Activated T-cell treated with anti-CD3 and anti-CD28 coated beads, Interleukin-2, amount 50 U/mL, for 4 hours (primary cell): ENCODE data around the gene NPSR1. TPM values are rescaled to one million over a fixed set of nuclear protein-coding genes. Genes with fewer than 3 reads are reported as not detected.

Experiments
- ATAC-seq, 2 donors: fragments of 200-7000 bp; cut with Tn5 transposase; one replicate each; pipeline ENCODE4 v1.10.0; 2021
- DNase-seq: peaks from one replicate; pipeline ENCODE4 v3.0.0-alpha.2; 2020
- H3K27me3 Mint-ChIP-seq: one replicate; pipeline ENCODE4 v1.8.0; 2021; ENCODE audit warnings: low read depth, mixed read lengths
- H3K36me3 Mint-ChIP-seq: one replicate; pipeline ENCODE4 v1.8.0; 2022; ENCODE audit warnings: mixed read lengths; ENCODE audit not compliant: insufficient read depth
- H3K4me1 Mint-ChIP-seq: one replicate; pipeline ENCODE4 v1.8.0; 2021; ENCODE audit warnings: low read depth, mixed read lengths
- H3K4me3 Mint-ChIP-seq: one replicate; pipeline ENCODE4 v1.8.0; 2021; ENCODE audit warnings: mild to moderate bottlenecking, moderate library complexity, mixed read lengths
- H3K9me3 Mint-ChIP-seq: one replicate; pipeline ENCODE4 v1.8.0; 2021; ENCODE audit warnings: mixed read lengths
- total RNA-seq, 3 donors: library from RNA; stranded (reverse); gene quantifications; one replicate each; pipeline ENCODE4 v1.2.1, GENCODE V29; 2021

NPSR1 gene
- total RNA-seq, 3 donors from 2014 or later, result not detected

DNA sequence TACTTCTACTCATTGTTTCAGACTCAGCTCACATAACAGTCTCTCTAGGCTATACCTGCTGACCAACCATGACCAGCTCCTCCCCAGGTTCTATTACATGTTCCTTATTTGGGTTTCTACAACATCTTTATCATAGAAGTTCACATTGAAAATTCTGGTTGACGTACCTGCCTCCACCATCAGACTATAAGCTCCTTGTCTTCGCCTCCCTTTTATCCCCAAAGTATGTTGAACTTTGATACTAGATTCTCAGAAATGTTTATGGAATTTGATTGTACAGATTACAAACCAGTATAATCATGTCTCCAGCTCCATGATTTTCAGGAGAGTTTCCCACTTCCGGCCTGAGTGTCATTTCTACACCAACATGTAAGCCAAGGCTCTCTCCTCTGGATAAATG, 15.0 kb downstream of the NPSR1 start:
- no peaks in the 10 kb centered on the region for H3K36me3 Mint-ChIP-seq
- DNase-seq (no peak), ATAC-seq (no peak)
- H3K27me3 Mint-ChIP-seq, result no peaks in the 10 kb centered on the region
- H3K9me3 Mint-ChIP-seq, result no peaks in the 10 kb centered on the region
- H3K4me3 Mint-ChIP-seq, result no peak overlapping the region
- H3K4me1 Mint-ChIP-seq, result no peaks in the 10 kb centered on the region

DNA sequence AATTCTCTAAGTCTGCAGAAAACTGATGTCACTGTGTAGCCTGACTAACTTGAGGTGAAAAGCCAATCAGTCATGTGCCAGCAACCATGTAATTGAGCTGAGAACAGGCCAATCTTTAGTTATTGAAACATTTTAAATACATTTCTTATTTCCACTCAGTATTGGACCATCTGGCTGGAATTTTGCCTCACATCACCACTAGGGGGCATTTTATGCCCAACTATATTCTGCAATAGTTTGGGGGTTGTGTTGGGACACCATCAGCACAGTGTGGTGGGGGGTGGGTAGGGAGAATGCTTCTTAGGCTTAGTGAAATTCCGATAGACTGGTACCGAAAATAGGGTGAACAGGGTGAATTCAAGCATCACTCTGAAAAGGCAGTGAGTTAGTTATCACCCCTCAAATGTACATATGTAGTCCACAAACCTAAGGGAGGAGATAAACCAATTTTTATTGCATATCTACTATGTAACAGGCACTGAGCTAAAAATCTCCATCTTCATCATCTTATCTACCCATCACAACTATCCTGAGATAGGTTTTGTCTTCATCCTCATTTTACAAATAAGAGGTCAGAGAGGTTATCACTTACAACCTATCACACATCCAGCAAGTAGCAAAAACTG, 17.8 kb downstream of the NPSR1 start:
- DNase-seq (no peak), ATAC-seq (no peak)
- H3K36me3 Mint-ChIP-seq, result no peaks in the 10 kb centered on the region
- H3K4me1 Mint-ChIP-seq, result no peaks in the 10 kb centered on the region
- no peak overlapping the region for H3K4me3 Mint-ChIP-seq
- no peaks in the 10 kb centered on the region for H3K9me3 Mint-ChIP-seq
- H3K27me3 Mint-ChIP-seq, result no peaks in the 10 kb centered on the region

DNA sequence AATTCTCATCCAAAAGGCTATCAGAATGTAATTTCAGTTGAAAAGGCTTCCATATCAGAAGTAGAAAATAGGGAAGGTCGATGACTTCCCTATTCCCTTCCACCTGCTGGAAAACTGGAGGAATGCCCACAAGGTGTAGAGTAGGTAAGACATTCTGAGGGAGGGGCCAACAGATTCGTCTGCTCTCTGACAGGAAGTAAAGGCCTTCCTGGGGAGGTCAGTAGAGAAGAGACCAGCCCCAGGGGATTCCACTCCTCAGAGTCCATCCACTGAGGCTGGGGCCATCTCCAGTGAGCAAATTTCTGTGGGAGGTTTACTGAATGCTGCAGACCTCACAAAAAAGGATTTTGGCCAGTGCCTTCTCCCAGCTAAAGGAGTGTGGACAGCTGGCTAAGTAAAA, 19.5 kb downstream of the NPSR1 start:
- Mint-ChIP-seq H3K4me1 (no peaks in the 10 kb centered on the region), H3K4me3 (no peak overlapping the region), H3K9me3 (no peaks in the 10 kb centered on the region), H3K36me3 (no peaks in the 10 kb centered on the region), H3K27me3 (no peaks in the 10 kb centered on the region)
- ATAC-seq, result no peak
- DNase-seq, result no peak

DNA sequence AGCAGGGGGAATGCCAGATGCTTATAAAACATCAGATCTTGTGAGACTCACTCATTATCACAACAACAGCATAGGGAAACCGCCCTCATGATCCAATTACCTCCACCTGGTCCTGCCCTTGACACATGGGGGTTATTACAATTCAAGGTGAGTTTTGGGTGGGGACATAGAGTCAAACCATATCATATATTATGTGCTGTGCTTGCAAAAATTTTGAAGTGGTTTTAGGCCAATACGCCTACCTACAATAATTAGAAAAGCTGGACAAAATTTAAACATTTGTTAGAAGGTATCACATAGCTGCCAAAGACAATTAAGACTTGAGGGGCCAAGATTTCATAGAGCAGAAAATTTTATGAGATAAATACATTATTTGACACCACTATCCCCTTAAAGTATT, 29.5 kb downstream of the NPSR1 start:
- H3K27me3 Mint-ChIP-seq, result peaks cover 11% of the 10 kb centered on the region
- ATAC-seq, result no peak
- no peaks in the 10 kb centered on the region for H3K36me3 Mint-ChIP-seq
- no peaks in the 10 kb centered on the region for H3K4me1 Mint-ChIP-seq
- H3K9me3 Mint-ChIP-seq, result peaks cover 5% of the 10 kb centered on the region
- DNase-seq, result no peak
- H3K4me3 Mint-ChIP-seq, result no peak overlapping the region

DNA sequence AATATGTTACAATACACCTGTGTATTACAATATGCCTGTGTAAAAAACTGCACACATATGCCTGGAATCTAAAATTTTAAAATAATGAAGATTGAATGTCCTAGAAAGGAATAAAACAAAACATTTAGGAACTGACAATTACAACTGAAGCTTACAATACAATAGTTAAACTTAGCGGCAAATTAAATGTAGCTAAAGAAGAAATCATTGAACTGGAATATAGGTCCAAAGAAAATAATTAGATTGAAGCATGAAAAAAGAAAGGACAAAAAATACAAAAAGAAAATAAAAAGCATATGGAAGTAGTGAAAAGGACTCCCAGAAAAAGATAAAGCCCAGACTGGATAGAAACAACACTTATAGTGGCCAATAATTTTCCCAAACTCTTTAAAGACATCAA, 38.4 kb downstream of the NPSR1 start:
- no peak for DNase-seq
- Mint-ChIP-seq H3K36me3 (no peaks in the 10 kb centered on the region), H3K27me3 (no peaks in the 10 kb centered on the region), H3K4me1 (no peaks in the 10 kb centered on the region), H3K4me3 (no peak overlapping the region), H3K9me3 (peaks cover 32% of the 10 kb centered on the region)
- ATAC-seq, result no peak

DNA sequence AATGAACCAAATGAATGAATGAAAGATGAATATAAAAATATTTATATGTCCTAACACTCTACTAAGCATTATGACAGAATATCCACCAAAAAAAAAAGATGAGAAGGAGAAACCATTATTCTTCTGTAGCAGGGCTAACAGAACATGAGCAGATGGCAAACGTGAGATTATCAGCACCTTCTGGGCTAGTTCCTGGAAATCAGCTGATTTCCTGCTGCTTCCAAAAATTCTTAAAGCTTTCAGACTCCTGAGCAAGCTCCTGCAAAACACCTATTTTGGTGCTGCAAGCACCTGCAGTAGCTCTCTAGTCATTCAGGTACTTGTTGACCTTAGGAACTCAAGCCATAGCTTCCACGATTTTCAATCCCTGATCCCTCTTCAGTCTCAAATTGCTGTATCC, 51.8 kb downstream of the NPSR1 start:
- no peak for DNase-seq
- ATAC-seq, result no peak
- no peaks in the 10 kb centered on the region for H3K27me3 Mint-ChIP-seq
- no peak overlapping the region for H3K4me3 Mint-ChIP-seq
- H3K4me1 Mint-ChIP-seq, result no peaks in the 10 kb centered on the region
- H3K36me3 Mint-ChIP-seq, result no peaks in the 10 kb centered on the region
- no peaks in the 10 kb centered on the region for H3K9me3 Mint-ChIP-seq

DNA sequence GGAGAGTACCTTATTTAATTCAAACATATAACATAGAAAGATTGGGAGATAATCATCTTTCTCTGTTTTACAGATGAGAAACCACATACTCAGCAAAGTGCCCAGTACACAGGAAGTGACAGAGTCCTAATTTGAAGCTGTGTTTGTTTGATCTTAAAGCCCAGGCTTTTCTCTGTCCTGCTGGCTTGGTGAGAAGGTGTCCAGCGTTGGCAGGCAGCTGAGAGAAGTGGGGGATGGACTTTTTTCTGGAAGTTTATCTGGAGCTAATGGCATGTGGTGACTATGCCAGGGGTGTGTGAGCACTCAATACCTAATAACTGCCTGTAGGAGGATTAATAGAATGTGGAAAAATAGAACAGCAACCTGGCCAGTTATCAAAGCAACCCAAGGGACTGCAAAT, 60.8 kb downstream of the NPSR1 start:
- H3K4me3 Mint-ChIP-seq, result no peak overlapping the region
- peaks cover 17% of the 10 kb centered on the region for H3K4me1 Mint-ChIP-seq
- no peaks in the 10 kb centered on the region for H3K36me3 Mint-ChIP-seq
- no peaks in the 10 kb centered on the region for H3K27me3 Mint-ChIP-seq
- no peaks in the 10 kb centered on the region for H3K9me3 Mint-ChIP-seq
- DNase-seq (no peak), ATAC-seq (peak in 1 of 2 donors; percentile 10)

DNA sequence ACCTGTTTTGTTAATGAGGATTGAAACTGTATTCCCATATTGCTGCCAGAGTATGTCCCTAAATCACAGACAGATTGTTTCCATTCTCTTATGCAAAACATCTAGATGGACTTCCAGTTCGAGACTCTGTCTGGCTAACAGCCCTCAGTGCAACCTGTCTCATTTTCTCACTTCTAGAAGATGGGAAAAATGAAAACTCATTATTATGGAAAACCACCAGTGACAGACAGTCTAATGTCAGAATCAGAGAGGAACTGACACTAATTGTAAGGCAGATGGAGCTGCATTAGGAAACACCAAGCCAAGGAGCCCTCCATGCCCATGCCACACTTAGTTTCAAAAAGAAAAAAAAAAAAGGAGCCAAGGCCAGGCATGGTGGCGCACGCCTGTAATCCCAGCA, 61.6 kb downstream of the NPSR1 start:
- no peaks in the 10 kb centered on the region for H3K9me3 Mint-ChIP-seq
- H3K27me3 Mint-ChIP-seq, result no peaks in the 10 kb centered on the region
- no peak for DNase-seq
- no peaks in the 10 kb centered on the region for H3K36me3 Mint-ChIP-seq
- ATAC-seq, result no peak
- peaks cover 25% of the 10 kb centered on the region for H3K4me1 Mint-ChIP-seq
- H3K4me3 Mint-ChIP-seq, result no peak overlapping the region

DNA sequence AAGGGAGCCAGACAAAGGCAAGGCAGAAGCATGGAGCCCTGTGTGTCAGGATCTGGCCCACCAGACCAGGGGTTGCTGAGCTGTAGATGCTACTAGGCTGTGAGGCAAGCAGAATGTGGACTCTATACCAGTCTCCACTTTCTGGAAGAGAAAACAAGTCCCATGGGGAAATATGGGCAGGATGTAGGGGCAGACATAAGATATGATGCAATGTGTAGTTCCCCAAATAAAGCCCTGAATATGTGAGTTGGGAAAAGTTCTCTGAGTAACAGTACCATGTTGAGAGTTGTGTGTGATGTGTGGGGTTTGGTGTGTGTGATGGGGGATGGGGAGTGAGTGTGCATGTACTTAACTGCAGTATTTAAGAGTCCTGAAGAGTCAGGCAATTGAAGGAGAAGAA, 62.3 kb downstream of the NPSR1 start:
- H3K27me3 Mint-ChIP-seq, result no peaks in the 10 kb centered on the region
- ATAC-seq (no peak), DNase-seq (no peak)
- no peaks in the 10 kb centered on the region for H3K9me3 Mint-ChIP-seq
- H3K36me3 Mint-ChIP-seq, result no peaks in the 10 kb centered on the region
- H3K4me3 Mint-ChIP-seq, result no peak overlapping the region
- H3K4me1 Mint-ChIP-seq, result peaks cover 29% of the 10 kb centered on the region

DNA sequence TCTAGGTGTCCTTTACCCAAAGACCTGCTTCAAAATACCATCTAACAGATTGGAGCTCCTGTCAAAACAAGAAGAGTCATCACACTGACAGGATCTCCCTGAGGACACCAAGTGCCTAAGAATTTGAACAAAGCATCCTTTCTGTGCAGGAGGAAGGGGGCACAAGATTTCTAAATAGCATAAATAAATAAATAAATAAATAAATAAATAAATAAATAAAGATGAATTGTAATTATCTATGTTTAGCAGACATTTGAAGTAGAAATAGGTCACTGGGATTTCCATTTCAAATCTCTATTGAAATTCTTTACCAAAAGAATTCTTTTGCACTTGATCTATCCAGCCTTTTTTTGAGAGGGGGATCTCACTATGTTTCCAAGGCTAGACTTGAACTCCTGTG, 65.3 kb downstream of the NPSR1 start:
- Mint-ChIP-seq H3K4me1 (peaks cover 26% of the 10 kb centered on the region), H3K27me3 (peaks cover 2% of the 10 kb centered on the region), H3K4me3 (no peak overlapping the region), H3K36me3 (no peaks in the 10 kb centered on the region), H3K9me3 (no peaks in the 10 kb centered on the region)
- DNase-seq, result no peak
- no peak for ATAC-seq

DNA sequence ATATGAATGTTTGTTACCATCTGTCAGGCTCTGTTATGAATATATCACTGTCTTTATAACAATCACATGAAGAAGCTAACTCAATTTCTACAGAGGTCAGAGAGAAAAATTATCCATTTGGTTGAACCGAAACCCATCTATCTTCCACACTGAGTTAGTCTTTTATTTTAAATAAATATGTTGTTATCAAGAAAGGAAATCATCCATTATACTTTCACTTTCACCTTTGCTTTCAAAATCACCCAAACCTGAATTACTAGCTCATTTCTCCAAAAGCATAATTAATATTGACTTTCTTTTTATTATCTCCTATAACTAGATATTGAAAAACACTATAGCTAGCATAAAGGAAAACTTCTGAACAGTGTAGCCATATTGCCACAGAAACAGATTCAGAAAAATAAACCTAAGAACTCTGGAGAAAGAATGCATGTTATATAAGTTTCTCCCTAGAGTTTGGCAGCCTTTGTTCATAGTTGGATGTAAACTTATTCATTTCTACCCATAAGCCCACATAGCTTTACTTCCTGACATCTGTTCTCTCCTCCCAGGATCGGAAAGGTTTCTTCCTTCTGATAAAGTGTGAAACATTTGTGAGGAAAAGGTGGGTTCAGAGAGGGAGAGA, 66.0 kb downstream of the NPSR1 start:
- Mint-ChIP-seq H3K4me3 (peak overlapping the region; percentile 22), H3K9me3 (no peaks in the 10 kb centered on the region), H3K4me1 (peaks cover 20% of the 10 kb centered on the region), H3K36me3 (no peaks in the 10 kb centered on the region), H3K27me3 (peaks cover 2% of the 10 kb centered on the region)
- no peak for ATAC-seq
- DNase-seq, result no peak

DNA sequence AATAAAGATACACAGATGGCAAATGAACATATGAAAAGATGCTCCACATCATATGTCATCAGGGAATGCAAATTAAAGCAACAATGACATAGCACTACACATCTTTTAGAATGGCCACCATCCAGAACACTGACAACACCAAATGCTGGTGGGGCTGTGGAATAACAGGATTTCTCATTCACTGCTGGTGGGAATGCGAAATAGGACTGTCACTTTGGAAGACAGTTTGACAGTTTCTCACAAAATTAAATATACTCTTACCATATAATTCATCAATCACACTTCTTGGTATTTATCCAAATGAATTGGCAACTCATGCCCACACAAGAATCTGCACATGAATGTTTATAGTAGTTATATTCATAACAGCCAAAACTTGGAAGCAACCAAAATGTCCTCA, 68.2 kb downstream of the NPSR1 start:
- DNase-seq (no peak), ATAC-seq (no peak)
- H3K27me3 Mint-ChIP-seq, result peaks cover 2% of the 10 kb centered on the region
- H3K36me3 Mint-ChIP-seq, result no peaks in the 10 kb centered on the region
- no peak overlapping the region for H3K4me3 Mint-ChIP-seq
- peaks cover 16% of the 10 kb centered on the region for H3K4me1 Mint-ChIP-seq
- no peaks in the 10 kb centered on the region for H3K9me3 Mint-ChIP-seq

DNA sequence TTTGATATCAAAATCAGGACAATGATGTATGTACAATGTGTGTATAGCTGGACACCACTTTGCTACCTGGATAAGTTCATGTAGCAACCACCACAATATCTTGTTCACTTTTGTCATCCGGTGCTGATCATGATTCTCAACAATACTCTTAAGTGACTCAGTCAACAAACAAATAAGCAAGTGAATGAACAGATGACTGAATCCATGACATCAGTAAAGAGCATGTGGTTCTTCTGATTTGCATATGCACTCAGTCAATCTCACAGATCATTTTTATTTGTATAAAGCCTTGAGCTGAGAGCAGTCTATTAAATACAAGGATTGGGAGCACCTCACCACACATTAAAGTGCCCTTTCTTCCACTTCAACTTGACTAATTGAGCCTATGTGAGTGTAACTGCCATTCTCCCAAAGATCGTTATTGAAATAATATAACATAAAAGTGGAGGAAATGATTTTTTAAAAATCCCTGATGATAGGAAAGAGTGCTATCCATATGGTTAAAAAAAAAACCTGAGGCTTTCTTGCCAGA, 69.5 kb downstream of the NPSR1 start:
- peaks cover 2% of the 10 kb centered on the region for H3K27me3 Mint-ChIP-seq
- no peaks in the 10 kb centered on the region for H3K36me3 Mint-ChIP-seq
- peaks cover 16% of the 10 kb centered on the region for H3K4me1 Mint-ChIP-seq
- no peak for ATAC-seq
- no peak for DNase-seq
- no peak overlapping the region for H3K4me3 Mint-ChIP-seq
- H3K9me3 Mint-ChIP-seq, result no peaks in the 10 kb centered on the region

DNA sequence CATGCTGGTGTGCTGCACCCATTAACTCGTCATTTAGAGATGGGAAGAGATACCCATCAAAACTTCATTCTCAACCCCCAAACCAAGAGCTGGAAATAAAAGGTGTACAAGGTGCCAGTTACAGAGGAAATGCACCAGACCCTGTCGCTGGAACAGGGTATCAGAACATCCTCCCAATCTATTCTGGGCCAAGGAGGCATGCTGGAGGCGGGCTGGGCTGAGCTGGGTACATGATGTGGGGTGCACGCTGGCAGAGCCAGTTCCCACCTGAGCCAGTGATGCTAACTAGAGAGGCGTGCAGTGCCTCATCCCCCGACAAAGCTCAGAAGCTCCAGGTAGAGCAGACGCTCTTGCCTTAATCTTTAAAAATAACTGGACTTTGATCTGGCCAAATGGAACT, 70.1 kb downstream of the NPSR1 start:
- Mint-ChIP-seq H3K4me3 (no peak overlapping the region), H3K9me3 (no peaks in the 10 kb centered on the region), H3K4me1 (peaks cover 13% of the 10 kb centered on the region), H3K36me3 (no peaks in the 10 kb centered on the region), H3K27me3 (peaks cover 2% of the 10 kb centered on the region)
- ATAC-seq, result no peak
- no peak for DNase-seq

DNA sequence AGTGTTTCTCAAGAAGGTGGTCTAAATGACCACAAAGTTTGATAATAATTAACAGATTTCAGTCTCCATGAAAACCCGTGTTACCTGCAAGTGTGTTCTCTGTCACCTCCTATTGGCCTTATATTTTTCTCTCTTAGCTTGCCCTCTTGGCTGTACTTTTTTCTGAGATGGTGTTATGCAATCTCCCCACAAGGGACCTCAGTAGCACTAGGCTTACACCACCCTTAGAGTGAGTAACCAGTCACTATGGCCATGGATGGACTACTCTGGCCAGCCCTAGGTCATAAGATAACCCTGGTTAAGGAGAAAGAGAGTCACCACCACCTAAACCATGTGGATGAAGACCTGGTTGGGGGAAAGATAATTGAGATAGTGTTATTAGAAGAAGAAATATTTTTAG, 76.8 kb downstream of the NPSR1 start:
- no peaks in the 10 kb centered on the region for H3K9me3 Mint-ChIP-seq
- no peaks in the 10 kb centered on the region for H3K4me1 Mint-ChIP-seq
- H3K36me3 Mint-ChIP-seq, result no peaks in the 10 kb centered on the region
- H3K27me3 Mint-ChIP-seq, result no peaks in the 10 kb centered on the region
- ATAC-seq (no peak), DNase-seq (no peak)
- H3K4me3 Mint-ChIP-seq, result no peak overlapping the region
